ENCODE measurements around the gene PCSK4.

The PCSK4 gene

DNA sequence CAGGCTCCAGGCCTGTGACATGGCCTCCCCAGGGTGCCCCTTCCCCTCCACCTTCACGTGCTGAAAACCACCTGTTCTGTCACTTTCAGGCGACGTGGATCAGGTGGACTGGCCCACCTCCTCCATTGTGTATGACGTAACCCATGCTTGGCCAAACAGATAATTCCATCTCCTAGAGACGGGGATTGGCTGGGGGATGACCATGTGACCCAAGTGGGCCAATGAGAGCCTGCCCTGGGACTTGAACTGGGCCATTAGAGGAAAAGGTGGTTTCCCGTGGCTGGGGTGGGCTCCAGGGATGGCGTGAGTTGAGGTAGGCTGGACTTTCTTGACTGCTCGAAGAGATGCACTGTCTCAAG lies 26.2 kb upstream of the PCSK4 start:
- peaks cover 0 to 16% (median 0%) of the 10 kb centered on the region in 11 experiments; a peak in 7 of 22 replicates for H4K20me1 ChIP-seq
- peaks cover 24 to 30% (median 28%) of the 10 kb centered on the region in 11 experiments for H3K27me3 ChIP-seq
- H3K4me2 ChIP-seq = no peak overlapping the region
- no peak overlapping the region for H3K27ac ChIP-seq
- H3K4me3 ChIP-seq = no peak overlapping the region
- peaks cover 8 to 28% (median 19%) of the 10 kb centered on the region in 10 experiments for H3K4me1 ChIP-seq
- H3K9me3 ChIP-seq (replicated peaks in 1 of 11) = 0 out of 22 replicates have a peak, but pooled peaks cover 0 to 4% (median 0%) of the 10 kb centered on the region in 11 experiments
- no peak overlapping the region for H3K9ac ChIP-seq
- no peak for TF ChIP-seq Cebpa-rat (IDR thresholded peaks at IDR 0.05)
- no peaks in the 10 kb centered on the region for H3K36me3 ChIP-seq

- no peak for TF ChIP-seq Cebpa-rat (IDR thresholded peaks at IDR 0.05)
These were observed 25.0 kb upstream of the PCSK4 start for GRCh38 chr19:1514986-1515721.

DNA sequence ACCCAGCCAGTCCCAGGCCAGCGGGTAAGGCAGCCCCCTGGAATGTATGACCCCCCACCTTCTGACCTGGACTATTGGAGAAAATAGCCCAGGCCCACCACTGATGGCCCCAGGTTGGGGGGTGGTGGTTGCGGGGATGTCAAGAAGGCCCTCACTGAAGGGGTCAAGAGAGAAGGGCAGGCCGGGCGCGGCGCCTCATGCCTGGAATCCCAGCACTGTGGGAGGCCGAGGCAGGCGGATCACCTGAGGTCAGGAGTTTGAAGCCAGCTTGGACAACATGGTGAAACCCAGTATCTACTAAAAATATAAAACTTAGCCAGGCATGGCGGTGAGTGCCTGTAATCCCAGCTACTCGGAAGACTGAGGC lies 24.1 kb upstream of the PCSK4 start:
- Histone ChIP-seq H3K9me3 (replicated peaks in 1 of 11) (0 out of 22 replicates have a peak, but pooled peaks cover 0 to 4% (median 0%) of the 10 kb centered on the region in 11 experiments), H3K27ac (no peak overlapping the region), H3K4me2 (no peak overlapping the region), H3K4me1 (peaks cover 6 to 33% (median 21%) of the 10 kb centered on the region in 10 experiments; a peak in 18 of 20 replicates), H3K27me3 (peaks cover 42 to 49% (median 45%) of the 10 kb centered on the region in 11 experiments), H3K9ac (no peak overlapping the region), H3K4me3 (no peak overlapping the region), H4K20me1 (peaks cover 0 to 20% (median 4%) of the 10 kb centered on the region in 11 experiments; a peak in 8 of 22 replicates), H3K36me3 (no peaks in the 10 kb centered on the region)
- no peak for TF ChIP-seq Cebpa-rat (IDR thresholded peaks at IDR 0.05)

More at GRCh38 chr19:1514986-1515721, 25.0 kb upstream of the PCSK4 start:
- Histone ChIP-seq H3K27me3 (peaks cover 36 to 42% (median 39%) of the 10 kb centered on the region in 11 experiments), H3K9me3 (replicated peaks in 1 of 11) (0 out of 22 replicates have a peak, but pooled peaks cover 0 to 4% (median 0%) of the 10 kb centered on the region in 11 experiments), H3K36me3 (no peaks in the 10 kb centered on the region), H4K20me1 (peaks cover 0 to 16% (median 4%) of the 10 kb centered on the region in 11 experiments; a peak in 8 of 22 replicates), H3K4me3 (no peak overlapping the region), H3K4me1 (peaks cover 7 to 28% (median 19%) of the 10 kb centered on the region in 10 experiments), H3K27ac (no peak overlapping the region), H3K9ac (no peak overlapping the region), H3K4me2 (no peak overlapping the region)

GRCh38 chr19:1513499-1514294 lies 23.5 kb upstream of the PCSK4 start:
- peaks cover 0 to 20% (median 4%) of the 10 kb centered on the region in 11 experiments; a peak in 8 of 22 replicates for H4K20me1 ChIP-seq
- H3K36me3 ChIP-seq = no peaks in the 10 kb centered on the region
- H3K9ac ChIP-seq = no peak overlapping the region
- peak overlapping the region in 3 of 10 experiments; percentile 27 to 42 (median 31); a peak in 3 of 20 replicates for H3K4me3 ChIP-seq
- peak overlapping the region in 6 of 11 experiments; percentile 15 to 66 (median 52); a peak in 9 of 22 replicates for H3K4me2 ChIP-seq
- TF ChIP-seq Cebpa-rat (IDR thresholded peaks at IDR 0.05) = no peak
- H3K27me3 ChIP-seq = peaks cover 42 to 49% (median 45%) of the 10 kb centered on the region in 11 experiments
- H3K9me3 ChIP-seq (replicated peaks in 1 of 11) = 0 out of 22 replicates have a peak, but pooled peaks cover 0 to 4% (median 0%) of the 10 kb centered on the region in 11 experiments
- peaks cover 6 to 39% (median 27%) of the 10 kb centered on the region in 10 experiments; a peak in 18 of 20 replicates for H3K4me1 ChIP-seq
- no peak overlapping the region for H3K27ac ChIP-seq

DNA sequence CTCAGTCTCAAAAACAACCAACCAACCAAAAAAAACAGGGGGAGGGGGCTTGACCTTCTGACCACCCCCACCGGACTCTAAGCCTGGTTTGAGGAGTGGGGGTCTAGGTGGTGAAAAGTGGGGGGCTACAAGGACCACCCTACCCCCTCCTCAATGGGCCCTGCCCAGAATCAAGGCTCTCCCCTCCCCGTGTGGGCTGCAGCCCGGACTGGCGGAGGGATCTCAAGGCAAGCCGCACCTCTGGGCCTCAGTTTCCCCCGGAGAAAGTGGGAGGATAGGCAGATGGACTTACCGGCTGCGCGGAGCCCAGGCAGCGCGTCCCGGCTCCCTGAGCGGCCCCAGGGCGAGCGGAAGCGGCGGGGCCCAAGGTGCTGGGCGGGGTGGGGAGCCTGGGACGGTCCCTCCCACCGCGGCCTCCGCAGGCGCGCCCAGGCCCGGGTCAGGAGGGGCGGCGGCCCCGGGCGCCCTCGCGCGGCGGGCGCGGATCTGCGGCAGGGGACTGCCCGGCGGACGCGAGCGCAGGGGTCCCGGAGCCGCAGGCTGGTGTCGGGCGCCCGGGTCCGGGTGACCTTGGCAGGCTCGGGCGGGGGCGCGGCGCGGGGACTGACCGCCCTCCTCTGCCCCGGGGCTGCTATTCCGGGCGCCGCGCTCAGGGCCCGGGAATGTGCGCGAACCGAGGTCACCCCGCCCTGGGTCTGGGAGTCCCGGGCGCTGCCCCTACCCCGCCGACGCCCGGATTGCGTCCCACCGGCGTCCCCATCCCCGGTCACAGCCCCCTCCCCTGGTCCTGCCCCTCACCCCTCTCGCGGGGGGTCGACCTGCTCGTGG lies 22.7 kb upstream of the PCSK4 start, which contains the start of gene ADAMTSL5:
ADAMTSL5 (minus strand) TSS at position 349 of the 828 bp plus-strand sequence. CDS start 2,076 bp downstream, outside the sequence.
- H3K27ac ChIP-seq = no peak within 1 kb of the TSS
- TF ChIP-seq Cebpa-rat (IDR thresholded peaks at IDR 0.05) = no peak
- H3K9me3 ChIP-seq (replicated peaks in 1 of 11) = 0 out of 22 replicates have a peak, but pooled peaks cover 0 to 4% (median 0%) of the 10 kb centered on the region in 11 experiments
- peaks cover 42 to 49% (median 45%) of the 10 kb centered on the region in 11 experiments for H3K27me3 ChIP-seq
- H3K4me2 ChIP-seq = peak within 1 kb of the TSS; percentile 0 to 66 (median 33); a peak in 17 of 22 replicates
- H3K4me3 ChIP-seq = peak within 1 kb of the TSS in 5 of 10 experiments; percentile 27 to 42 (median 31); a peak in 7 of 20 replicates
- peaks cover 0 to 14% (median 4%) of the 10 kb centered on the region in 11 experiments; a peak in 8 of 22 replicates for H4K20me1 ChIP-seq
- peaks cover 10 to 43% (median 32%) of the 10 kb centered on the region in 10 experiments; a peak in 19 of 20 replicates for H3K4me1 ChIP-seq
- no peaks in the 10 kb centered on the region for H3K36me3 ChIP-seq
- no peak within 1 kb of the TSS for H3K9ac ChIP-seq

GRCh38 chr19:1511318-1512317 lies 21.5 kb upstream of the PCSK4 start:
- Histone ChIP-seq H3K27ac (no peak overlapping the region), H3K9ac (no peak overlapping the region), H3K4me1 (peaks cover 15 to 49% (median 40%) of the 10 kb centered on the region in 10 experiments), H3K36me3 (no peaks in the 10 kb centered on the region), H3K27me3 (peaks cover 42 to 49% (median 45%) of the 10 kb centered on the region in 11 experiments), H3K4me3 (no peak overlapping the region), H4K20me1 (peaks cover 0 to 14% (median 4%) of the 10 kb centered on the region in 11 experiments; a peak in 8 of 22 replicates), H3K4me2 (peak overlapping the region in 5 of 11 experiments; percentile 0 to 87 (median 15); a peak in 5 of 22 replicates), H3K9me3 (replicated peaks in 1 of 11) (0 out of 22 replicates have a peak, but pooled peaks cover 0 to 4% (median 0%) of the 10 kb centered on the region in 11 experiments)
- no peak for TF ChIP-seq Cebpa-rat (IDR thresholded peaks at IDR 0.05)

- H3K4me2 ChIP-seq = peak overlapping the region; percentile 19 to 87 (median 74); a peak in 19 of 22 replicates
These were observed 20.7 kb upstream of the PCSK4 start for GRCh38 chr19:1510807-1511206.

More at GRCh38 chr19:1510807-1511206, 20.7 kb upstream of the PCSK4 start:
- peaks cover 0 to 14% (median 4%) of the 10 kb centered on the region in 11 experiments; a peak in 8 of 22 replicates for H4K20me1 ChIP-seq
- H3K9ac ChIP-seq = peak overlapping the region in 1 of 11 experiments; percentile 14; a peak in 1 of 22 replicates
- H3K27ac ChIP-seq = no peak overlapping the region
- peaks cover 42 to 49% (median 46%) of the 10 kb centered on the region in 11 experiments for H3K27me3 ChIP-seq
- no peak overlapping the region for H3K4me3 ChIP-seq
- H3K9me3 ChIP-seq (replicated peaks in 1 of 11) = peaks cover 0 to 9% (median 0%) of the 10 kb centered on the region in 11 experiments; a peak in 5 of 22 replicates
- H3K36me3 ChIP-seq = no peaks in the 10 kb centered on the region
- H3K4me1 ChIP-seq = peaks cover 15 to 49% (median 40%) of the 10 kb centered on the region in 10 experiments
- TF ChIP-seq Cebpa-rat (IDR thresholded peaks at IDR 0.05) = no peak
